Hepatocyte (in vitro differentiated cells): ENCODE measurements around the gene PTPRE. TPM values are rescaled to one million over a fixed set of nuclear protein-coding genes. Genes with fewer than 3 reads are reported as not detected.

Source experiments
- DNase-seq: peaks from one replicate; pipeline ENCODE4 v3.0.0-alpha.2; 2016; ENCODE audit warnings: low spot score
- H2AFZ ChIP-seq: fragments of 200-600 bp; sonication (generic); 2 replicates; pipeline ENCODE4 v1.6.0; 2016; ENCODE audit warnings: antibody characterized with exemption, mild to moderate bottlenecking
- H3K27ac ChIP-seq: fragments of 200-600 bp; sonication (generic); 2 replicates; pipeline ENCODE4 v1.5.1; 2016; ENCODE audit warnings: mild to moderate bottlenecking
- H3K27me3 ChIP-seq: fragments of 200-600 bp; sonication (generic); 2 replicates; pipeline ENCODE4 v1.6.1; 2016
- H3K36me3 ChIP-seq: fragments of 200-600 bp; sonication (generic); replicated peaks from 2 replicates; pipeline ENCODE4 v1.5.1; 2016; ENCODE audit warnings: low read depth; ENCODE audit not compliant: insufficient read depth
- H3K4me1 ChIP-seq: fragments of 200-600 bp; sonication (generic); 2 replicates; pipeline ENCODE4 v1.5.1; 2016; ENCODE audit warnings: mild to moderate bottlenecking, moderate library complexity; ENCODE audit not compliant: insufficient read depth
- H3K4me2 ChIP-seq: fragments of 200-600 bp; sonication (generic); 2 replicates; pipeline ENCODE4 v1.6.0; 2016
- H3K4me3 ChIP-seq: fragments of 200-600 bp; sonication (generic); 2 replicates; pipeline ENCODE4 v1.5.1; 2016; ENCODE audit warnings: mild to moderate bottlenecking
- H3K79me2 ChIP-seq: fragments of 200-600 bp; sonication (generic); 2 replicates; pipeline ENCODE4 v1.6.0; 2017; ENCODE audit warnings: mild to moderate bottlenecking
- H3K9me2 ChIP-seq: fragments of 200-600 bp; sonication (generic); replicated peaks from 2 replicates; pipeline ENCODE4 v1.6.0; 2017; ENCODE audit warnings: mild to moderate bottlenecking; ENCODE audit not compliant: insufficient read depth
- H3K9me3 ChIP-seq: fragments of 200-600 bp; sonication (generic); 2 replicates; pipeline ENCODE4 v1.5.1; 2016; ENCODE audit warnings: low read depth, mild to moderate bottlenecking
- H4K20me1 ChIP-seq: fragments of 200-600 bp; sonication (generic); 2 replicates; pipeline ENCODE4 v1.6.0; 2016; ENCODE audit warnings: mild to moderate bottlenecking; ENCODE audit not compliant: insufficient read depth, poor library complexity, severe bottlenecking
- CTCF ChIP-seq: fragments of 200-600 bp; sonication (generic); IDR thresholded peaks from 2 replicates; pipeline ENCODE4 v1.5.1; 2016; ENCODE audit warnings: antibody characterized with exemption, mild to moderate bottlenecking; ENCODE audit not compliant: poor library complexity
- EZH2 ChIP-seq: fragments of 200-600 bp; sonication (generic); IDR thresholded peaks from 2 replicates; pipeline ENCODE4 v1.6.1; 2016; ENCODE audit warnings: antibody characterized with exemption, mild to moderate bottlenecking, borderline replicate concordance
- EZH2phosphoT487 ChIP-seq: fragments of 200-600 bp; sonication (generic); IDR thresholded peaks from one replicate; pipeline ENCODE4 v1.6.1; 2018; ENCODE audit warnings: antibody characterized with exemption, mild to moderate bottlenecking, low read depth, moderate library complexity; ENCODE audit not compliant: unreplicated experiment, severe bottlenecking
- WGBS: methylation state at CpG from one replicate; pipeline ENCODE4 v1.1.6; 2016; ENCODE audit warnings: low lambda C conversion rate; ENCODE audit errors: missing lambda C conversion rate; 5-methylcytosine and 5-hydroxymethylcytosine counted together
- polyA plus RNA-seq: library from polyadenylated mRNA; unstranded; fragments of >200 nt; fragmentation: Nextera tagmentation; extraction: Ambion mirVana; gene quantifications from 2 replicates; pipeline ENCODE4 v1.2.1, GENCODE V29; 2016
- total RNA-seq: library from RNA; depleted of rRNA; stranded (reverse); fragments of >200 nt; gene quantifications from 2 replicates; pipeline ENCODE4 v1.2.3, GENCODE V29; 2014

Gene PTPRE
- total and polyA plus RNA-seq, 2 experiments from 2014 or later: 3.2 to 10.1 TPM

DNA sequence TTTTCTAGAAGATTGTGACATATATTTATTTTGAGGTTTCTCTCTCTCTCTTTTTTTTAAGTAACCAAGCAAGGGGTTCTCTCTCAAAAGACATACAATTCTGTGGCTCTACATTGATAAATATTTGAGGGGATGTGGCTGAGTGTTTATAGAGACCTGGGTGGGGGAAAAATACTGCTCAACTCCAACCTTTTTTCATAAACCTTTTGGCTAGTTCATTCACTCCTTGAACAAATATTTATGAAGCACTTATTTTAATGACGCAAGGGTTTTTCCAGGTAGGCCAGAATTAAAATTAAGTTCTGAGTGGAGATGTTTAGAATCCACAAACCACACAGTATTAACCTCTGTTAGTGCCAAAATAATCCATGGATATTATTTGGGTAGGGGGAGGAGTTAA, 100.2 kb downstream of the PTPRE start:
- H3K36me3 ChIP-seq: no peaks in the 10 kb centered on the region
- no peak overlapping the region for H2AFZ ChIP-seq
- no peaks in the 10 kb centered on the region for H3K4me1 ChIP-seq
- DNase-seq: no peak
- no peak overlapping the region for H3K4me2 ChIP-seq
- WGBS: 95% methylated on average over 1 of the region's 1 CpG
- no peak overlapping the region for H3K4me3 ChIP-seq
- TF ChIP-seq EZH2: no peak
- no peak for TF ChIP-seq CTCF
- no peak for TF ChIP-seq EZH2phosphoT487
- H3K79me2 ChIP-seq: no peaks in the 10 kb centered on the region
- no peaks in the 10 kb centered on the region for H3K27me3 ChIP-seq
- H4K20me1 ChIP-seq: no peaks in the 10 kb centered on the region
- H3K9me3 ChIP-seq: no peaks in the 10 kb centered on the region
- no peaks in the 10 kb centered on the region for H3K9me2 ChIP-seq
- H3K27ac ChIP-seq: no peak overlapping the region

DNA sequence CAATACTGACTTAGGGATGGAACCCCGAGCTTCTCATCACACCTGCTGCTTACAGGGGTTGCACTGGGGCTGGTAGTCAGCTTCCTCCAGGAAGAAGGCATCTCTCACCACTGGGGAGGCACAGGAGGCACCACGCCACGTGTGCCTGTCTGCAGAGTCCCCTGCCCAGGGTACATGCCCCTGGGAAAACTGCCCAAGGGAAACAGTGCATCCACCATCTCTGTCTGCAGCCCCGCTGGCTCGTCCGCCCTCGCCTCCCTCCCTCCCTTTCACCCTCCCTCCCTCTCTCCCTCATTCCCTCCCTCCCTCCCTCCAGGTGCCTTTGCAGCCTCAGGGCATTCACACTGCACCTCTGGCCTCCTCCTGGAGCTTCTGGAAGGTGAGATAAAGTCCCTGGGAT, 101.1 kb downstream of the PTPRE start:
- H3K4me1 ChIP-seq: no peaks in the 10 kb centered on the region
- no peaks in the 10 kb centered on the region for H3K9me2 ChIP-seq
- DNase-seq: no peak
- no peaks in the 10 kb centered on the region for H3K9me3 ChIP-seq
- WGBS: 76% methylated on average over 3 of the region's 7 CpGs
- H3K4me3 ChIP-seq: no peak overlapping the region
- no peak overlapping the region for H3K27ac ChIP-seq
- no peaks in the 10 kb centered on the region for H3K79me2 ChIP-seq
- H3K27me3 ChIP-seq: no peaks in the 10 kb centered on the region
- TF ChIP-seq CTCF (no peak), EZH2 (no peak), EZH2phosphoT487 (no peak)
- H3K36me3 ChIP-seq: no peaks in the 10 kb centered on the region
- H3K4me2 ChIP-seq: no peak overlapping the region
- H2AFZ ChIP-seq: no peak overlapping the region
- no peaks in the 10 kb centered on the region for H4K20me1 ChIP-seq

GRCh38 chr10:128008521-128009250, 101.8 kb downstream of the PTPRE start:
- H3K4me1 ChIP-seq: no peaks in the 10 kb centered on the region
- no peaks in the 10 kb centered on the region for H4K20me1 ChIP-seq
- no peaks in the 10 kb centered on the region for H3K79me2 ChIP-seq
- H3K27ac ChIP-seq: no peak overlapping the region
- H3K9me2 ChIP-seq: no peaks in the 10 kb centered on the region
- H3K9me3 ChIP-seq: no peaks in the 10 kb centered on the region
- no peak overlapping the region for H3K4me3 ChIP-seq
- no peak overlapping the region for H3K4me2 ChIP-seq
- no peak for TF ChIP-seq EZH2phosphoT487
- no peak for DNase-seq
- no peaks in the 10 kb centered on the region for H3K36me3 ChIP-seq
- H2AFZ ChIP-seq: no peak overlapping the region
- WGBS: 70% methylated on average over 8 of the region's 8 CpGs
- H3K27me3 ChIP-seq: no peaks in the 10 kb centered on the region

DNA sequence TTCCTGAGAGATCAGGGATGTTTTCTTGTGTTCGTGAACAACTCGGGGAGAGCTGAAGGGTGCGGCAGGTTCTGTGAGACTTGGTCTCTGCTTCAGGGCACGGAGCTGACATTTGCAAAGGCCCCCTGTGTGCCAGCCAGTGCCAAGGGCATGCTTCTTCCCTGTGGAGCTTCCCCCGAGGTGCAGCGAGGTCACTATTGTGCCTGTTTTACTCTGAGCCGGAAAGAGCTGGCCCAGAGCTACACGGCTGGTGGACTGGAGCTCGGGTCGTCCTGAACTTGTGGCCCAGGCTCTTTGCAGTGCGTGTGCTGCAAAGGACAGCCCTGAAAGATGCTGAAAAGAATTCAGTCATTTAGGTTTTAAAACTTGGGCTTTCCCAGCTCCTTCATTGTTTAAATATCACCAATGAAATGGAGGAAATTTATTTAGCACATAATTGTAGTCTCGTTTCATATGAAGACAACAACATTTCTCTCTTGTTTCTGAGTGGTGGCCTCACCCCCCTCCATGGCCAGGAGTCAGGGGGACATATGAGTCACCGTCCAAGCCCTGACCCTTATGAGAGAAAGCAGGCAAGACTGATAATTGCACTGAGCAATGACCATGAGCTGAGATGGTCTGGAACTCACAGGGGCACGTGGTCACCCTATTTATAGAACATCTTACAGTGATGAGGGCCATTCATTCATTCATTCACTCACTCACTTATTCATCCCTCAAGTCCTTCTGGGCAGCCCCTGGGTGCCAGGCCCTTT, 102.6 kb downstream of the PTPRE start:
- WGBS: 72% methylated on average over 14 of the region's 14 CpGs
- no peak overlapping the region for H3K4me3 ChIP-seq
- no peaks in the 10 kb centered on the region for H3K27me3 ChIP-seq
- no peak overlapping the region for H3K27ac ChIP-seq
- no peaks in the 10 kb centered on the region for H3K9me3 ChIP-seq
- H2AFZ ChIP-seq: no peak overlapping the region
- H3K36me3 ChIP-seq: no peaks in the 10 kb centered on the region
- no peaks in the 10 kb centered on the region for H3K79me2 ChIP-seq
- no peak overlapping the region for H3K4me2 ChIP-seq
- TF ChIP-seq EZH2phosphoT487 (no peak), EZH2 (no peak), CTCF (no peak)
- no peaks in the 10 kb centered on the region for H3K9me2 ChIP-seq
- no peaks in the 10 kb centered on the region for H3K4me1 ChIP-seq
- DNase-seq: no peak
- H4K20me1 ChIP-seq: no peaks in the 10 kb centered on the region
